Calu3 (cell line): Measurements from ENCODE around the gene TEC. TPM values are rescaled to one million over a fixed set of nuclear protein-coding genes. Genes with fewer than 3 reads are reported as not detected.

Experiments
- BruUV-seq: library from RNA; stranded (reverse); fragments of 400-500 nt; replicated peaks from 2 replicates; lab custom pipeline; 2021; lab: Mats Ljungman, UMichigan
- CTCF ChIA-PET: fragments of 300-600 bp; sonication (Branson Sonifier 250); formaldehyde crosslinking; loops from one replicate; lab custom pipeline; 2022; ENCODE audit warnings: antibody characterized with exemption; lab: Charles Lee
- DNase-seq: peaks from one replicate; pipeline ENCODE4 v3.0.0; 2022
- H3K27ac Mint-ChIP-seq: one replicate; pipeline ENCODE4 v1.8.0; 2022; ENCODE audit warnings: mixed read lengths; ENCODE audit not compliant: unreplicated experiment
- H3K27me3 Mint-ChIP-seq: one replicate; pipeline ENCODE4 v1.8.0; 2022; ENCODE audit warnings: mixed read lengths; ENCODE audit not compliant: unreplicated experiment
- H3K36me3 Mint-ChIP-seq: one replicate; pipeline ENCODE4 v1.8.0; 2022; ENCODE audit warnings: mild to moderate bottlenecking, moderate library complexity, mixed read lengths; ENCODE audit not compliant: insufficient read depth, unreplicated experiment
- H3K4me1 Mint-ChIP-seq: one replicate; pipeline ENCODE4 v1.8.0; 2022; ENCODE audit warnings: mild to moderate bottlenecking, low read depth, mixed read lengths; ENCODE audit not compliant: unreplicated experiment
- H3K4me3 Mint-ChIP-seq: one replicate; pipeline ENCODE4 v1.8.0; 2022; ENCODE audit warnings: mild to moderate bottlenecking, low read depth, moderate library complexity, mixed read lengths; ENCODE audit not compliant: unreplicated experiment
- H3K9me3 Mint-ChIP-seq: one replicate; pipeline ENCODE4 v1.8.0; 2022; ENCODE audit warnings: low read depth, mixed read lengths; ENCODE audit not compliant: unreplicated experiment
- intact Hi-C: fragments of 100-400 bp; cut with micrococcal nuclease; formaldehyde crosslinking; loops from one replicate; pipeline ENCODE4 v1.10.0; 2022; ENCODE audit not compliant: unreplicated experiment
- total RNA-seq: library from RNA; stranded (reverse); gene quantifications from 2 replicates; pipeline ENCODE4 v1.2.3, GENCODE V29; 2022
- TF ChIP-seq, protein P1 (sequence below): fragments of 200-600 bp; IDR thresholded peaks from one replicate; pipeline ENCODE4 v1.8.0; 2022; ENCODE audit warnings: antibody characterized with exemption; ENCODE audit not compliant: unreplicated experiment

Gene TEC
- total RNA-seq, 1 experiment from 2014 or later, result 3.2 TPM

- no TSS peak for BruUV-seq
- CTCF ChIA-PET, result no interaction called here
- H3K9me3 Mint-ChIP-seq, result no peaks in the 10 kb centered on the region
- no peak overlapping the region for H3K27ac Mint-ChIP-seq
- H3K36me3 Mint-ChIP-seq, result no peaks in the 10 kb centered on the region
- intact Hi-C loops, result no loop called here
- no peak overlapping the region for H3K4me3 Mint-ChIP-seq
- TF ChIP-seq, protein P1, sequence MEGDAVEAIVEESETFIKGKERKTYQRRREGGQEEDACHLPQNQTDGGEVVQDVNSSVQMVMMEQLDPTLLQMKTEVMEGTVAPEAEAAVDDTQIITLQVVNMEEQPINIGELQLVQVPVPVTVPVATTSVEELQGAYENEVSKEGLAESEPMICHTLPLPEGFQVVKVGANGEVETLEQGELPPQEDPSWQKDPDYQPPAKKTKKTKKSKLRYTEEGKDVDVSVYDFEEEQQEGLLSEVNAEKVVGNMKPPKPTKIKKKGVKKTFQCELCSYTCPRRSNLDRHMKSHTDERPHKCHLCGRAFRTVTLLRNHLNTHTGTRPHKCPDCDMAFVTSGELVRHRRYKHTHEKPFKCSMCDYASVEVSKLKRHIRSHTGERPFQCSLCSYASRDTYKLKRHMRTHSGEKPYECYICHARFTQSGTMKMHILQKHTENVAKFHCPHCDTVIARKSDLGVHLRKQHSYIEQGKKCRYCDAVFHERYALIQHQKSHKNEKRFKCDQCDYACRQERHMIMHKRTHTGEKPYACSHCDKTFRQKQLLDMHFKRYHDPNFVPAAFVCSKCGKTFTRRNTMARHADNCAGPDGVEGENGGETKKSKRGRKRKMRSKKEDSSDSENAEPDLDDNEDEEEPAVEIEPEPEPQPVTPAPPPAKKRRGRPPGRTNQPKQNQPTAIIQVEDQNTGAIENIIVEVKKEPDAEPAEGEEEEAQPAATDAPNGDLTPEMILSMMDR, result no peak
- DNase-seq, result no peak
- no peaks in the 10 kb centered on the region for H3K27me3 Mint-ChIP-seq
- H3K4me1 Mint-ChIP-seq, result peaks cover 9% of the 10 kb centered on the region
Observed at GRCh38 chr4:48227662-48228061, 42.0 kb downstream of the TEC start.

DNA sequence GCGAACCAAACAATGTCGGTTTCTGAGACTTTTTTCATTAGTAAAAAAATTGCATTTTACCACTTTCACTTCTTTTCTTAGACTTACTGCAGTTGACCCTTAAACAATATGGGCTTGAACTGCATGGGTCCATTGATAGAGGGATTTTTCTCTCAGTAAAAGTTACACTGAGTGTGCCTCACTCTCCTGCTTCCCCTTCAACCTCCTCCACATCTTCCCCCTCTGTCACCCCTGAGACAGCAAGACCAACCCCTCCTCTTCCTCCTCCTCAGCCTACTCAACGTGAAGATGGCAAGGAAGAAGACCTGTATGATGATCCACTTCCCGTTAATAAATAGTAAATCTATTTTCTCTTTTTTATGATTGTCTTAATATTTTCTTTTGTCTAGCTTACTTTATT, 43.4 kb downstream of the TEC start:
- Mint-ChIP-seq H3K4me3 (no peak overlapping the region), H3K27me3 (no peaks in the 10 kb centered on the region), H3K36me3 (no peaks in the 10 kb centered on the region), H3K27ac (no peak overlapping the region), H3K9me3 (no peaks in the 10 kb centered on the region), H3K4me1 (peaks cover 9% of the 10 kb centered on the region)
- TF ChIP-seq, protein P1, result no peak
- intact Hi-C loops, result no loop called here
- CTCF ChIA-PET, result no interaction called here
- DNase-seq, result no peak
- no TSS peak for BruUV-seq

DNA sequence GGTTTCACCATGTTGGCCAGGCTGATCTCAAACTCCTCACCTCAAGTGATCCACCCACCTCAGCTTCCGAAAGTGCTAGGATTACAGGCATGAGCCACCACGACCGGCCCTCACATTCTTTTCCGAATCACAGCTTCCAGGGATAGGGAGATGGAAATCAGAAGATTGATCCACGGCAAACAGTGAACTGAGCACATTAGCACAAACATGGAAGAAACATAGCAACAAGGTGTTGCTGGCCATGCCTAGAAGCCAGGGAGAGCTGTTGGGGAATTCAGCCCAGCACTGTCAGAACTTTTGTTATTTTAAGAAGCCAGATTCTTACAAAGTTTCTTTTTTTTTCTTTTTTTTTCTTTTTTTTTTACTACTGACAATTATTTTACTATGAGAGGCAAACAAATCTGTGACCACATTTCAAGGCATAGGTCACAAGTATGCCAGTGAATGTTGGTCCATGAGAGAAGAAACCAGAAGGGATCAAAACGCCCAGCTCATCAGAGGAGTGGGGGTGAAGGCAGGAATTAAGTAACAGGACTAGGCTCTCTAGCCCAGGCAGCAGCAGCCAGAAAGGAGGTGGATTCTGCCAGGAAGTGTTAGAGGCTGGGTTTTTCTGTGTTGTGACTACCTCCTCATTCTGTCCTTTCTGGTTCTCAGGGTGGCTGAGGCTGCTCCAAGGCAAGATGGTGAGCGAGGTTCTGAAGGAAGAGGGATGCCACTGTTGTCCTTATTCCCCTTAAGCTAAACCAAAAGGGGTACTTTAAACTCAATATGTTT, 44.1 kb downstream of the TEC start:
- Mint-ChIP-seq H3K36me3 (no peaks in the 10 kb centered on the region), H3K9me3 (no peaks in the 10 kb centered on the region), H3K27ac (no peak overlapping the region), H3K27me3 (no peaks in the 10 kb centered on the region), H3K4me3 (no peak overlapping the region), H3K4me1 (peaks cover 9% of the 10 kb centered on the region)
- no peak for DNase-seq
- BruUV-seq, result no TSS peak
- TF ChIP-seq, protein P1, result no peak
- CTCF ChIA-PET, result no interaction called here
- intact Hi-C loops, result no loop called here

DNA sequence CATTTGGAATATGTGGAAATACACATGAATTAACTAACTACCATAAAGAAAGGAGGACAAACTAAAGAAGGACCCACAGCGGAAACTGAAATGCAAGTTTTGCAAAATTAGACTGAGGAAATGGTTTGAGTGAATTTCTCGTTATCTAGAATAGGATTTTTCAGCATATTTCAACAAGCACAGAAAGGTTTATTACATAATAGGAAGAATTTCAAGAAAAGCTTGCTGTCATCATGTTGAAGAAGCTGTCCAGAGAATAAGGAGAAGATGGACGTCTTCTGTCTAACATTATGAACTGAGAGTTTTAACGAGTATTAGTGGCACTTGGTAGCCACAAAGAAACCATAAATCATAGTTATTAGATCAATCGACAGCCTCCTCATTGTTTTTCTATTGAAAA, 45.0 kb downstream of the TEC start:
- no TSS peak for BruUV-seq
- CTCF ChIA-PET, result interaction anchor here (0.9 kb wide), 1 partner anchor 28 kb away, joined by 3 read pairs; no protein-coding TSS in a partner anchor
- DNase-seq, result no peak
- Mint-ChIP-seq H3K4me3 (no peak overlapping the region), H3K4me1 (peaks cover 9% of the 10 kb centered on the region), H3K27me3 (no peaks in the 10 kb centered on the region), H3K9me3 (no peaks in the 10 kb centered on the region), H3K36me3 (no peaks in the 10 kb centered on the region), H3K27ac (peak overlapping the region; percentile 31)
- intact Hi-C loops, result no loop called here
- TF ChIP-seq, protein P1, result no peak
